RWPE2 (cell line): Measurements from ENCODE around the gene HOXA13.

ENCODE experiments used
- ATAC-seq: fragments of 200-7000 bp; cut with Tn5 transposase; 3 replicates; pipeline ENCODE4 v1.9.1; 2021; ENCODE audit warnings: low read depth
- DNase-seq: peaks from one replicate; pipeline ENCODE4 v3.0.0-alpha.2; 2020; ENCODE audit warnings: low spot score
- H3K27ac ChIP-seq: fragments of 450-650 bp; 2 replicates; pipeline ENCODE4 v1.5.1; 2017; ENCODE audit warnings: mild to moderate bottlenecking; ENCODE audit not compliant: poor library complexity, severe bottlenecking
- H3K27me3 ChIP-seq: fragments of 250-450 bp; sonication (Bioruptor Pico); 2 replicates; pipeline ENCODE4 v1.5.1; 2021; ENCODE audit warnings: mild to moderate bottlenecking, moderate library complexity; ENCODE audit not compliant: insufficient read depth, poor library complexity, severe bottlenecking
- H3K36me3 ChIP-seq: fragments of 250-450 bp; sonication (Bioruptor Pico); 2 replicates; pipeline ENCODE4 v1.5.1; 2020; ENCODE audit warnings: low read depth, mild to moderate bottlenecking, moderate library complexity
- H3K4me1 ChIP-seq: fragments of 250-450 bp; sonication (Bioruptor Pico); 2 replicates; pipeline ENCODE4 v1.5.1; 2021; ENCODE audit warnings: mild to moderate bottlenecking, moderate library complexity; ENCODE audit not compliant: insufficient read depth, poor library complexity, severe bottlenecking
- H3K4me3 ChIP-seq: fragments of 250-450 bp; sonication (Bioruptor Pico); 2 replicates; pipeline ENCODE4 v1.5.1; 2021; ENCODE audit warnings: mild to moderate bottlenecking, moderate library complexity; ENCODE audit not compliant: severe bottlenecking
- H3K9me3 ChIP-seq: fragments of 250-450 bp; sonication (Bioruptor Pico); 2 replicates; pipeline ENCODE4 v1.5.1; 2021; ENCODE audit warnings: mild to moderate bottlenecking, moderate library complexity; ENCODE audit not compliant: severe bottlenecking
- TF ChIP-seq, protein P1 (sequence below): fragments of 450-650 bp; IDR thresholded peaks from one replicate; pipeline ENCODE4 v1.5.1; 2017; ENCODE audit warnings: mild to moderate bottlenecking, moderate library complexity; ENCODE audit not compliant: poor library complexity, severe bottlenecking

HOXA13 gene

GRCh38 chr7:27173956-27174873 is 25.7 kb downstream of the HOXA13 start, which contains the start of gene HOXA10:
Gene HOXA10 (minus strand): TSS chr7:27174320. CDS start chr7:27174306, 14 bp downstream.
- TF ChIP-seq, protein P1, sequence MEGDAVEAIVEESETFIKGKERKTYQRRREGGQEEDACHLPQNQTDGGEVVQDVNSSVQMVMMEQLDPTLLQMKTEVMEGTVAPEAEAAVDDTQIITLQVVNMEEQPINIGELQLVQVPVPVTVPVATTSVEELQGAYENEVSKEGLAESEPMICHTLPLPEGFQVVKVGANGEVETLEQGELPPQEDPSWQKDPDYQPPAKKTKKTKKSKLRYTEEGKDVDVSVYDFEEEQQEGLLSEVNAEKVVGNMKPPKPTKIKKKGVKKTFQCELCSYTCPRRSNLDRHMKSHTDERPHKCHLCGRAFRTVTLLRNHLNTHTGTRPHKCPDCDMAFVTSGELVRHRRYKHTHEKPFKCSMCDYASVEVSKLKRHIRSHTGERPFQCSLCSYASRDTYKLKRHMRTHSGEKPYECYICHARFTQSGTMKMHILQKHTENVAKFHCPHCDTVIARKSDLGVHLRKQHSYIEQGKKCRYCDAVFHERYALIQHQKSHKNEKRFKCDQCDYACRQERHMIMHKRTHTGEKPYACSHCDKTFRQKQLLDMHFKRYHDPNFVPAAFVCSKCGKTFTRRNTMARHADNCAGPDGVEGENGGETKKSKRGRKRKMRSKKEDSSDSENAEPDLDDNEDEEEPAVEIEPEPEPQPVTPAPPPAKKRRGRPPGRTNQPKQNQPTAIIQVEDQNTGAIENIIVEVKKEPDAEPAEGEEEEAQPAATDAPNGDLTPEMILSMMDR = no peak
- peak; percentile 76 for DNase-seq

GRCh38 chr7:27173511-27173955 is 26.4 kb downstream of the HOXA13 start:
- peak; percentile 52 for DNase-seq
- H3K27me3 ChIP-seq = no peaks in the 10 kb centered on the region

More at GRCh38 chr7:27173956-27174873, 25.7 kb downstream of the HOXA13 start, which contains the start of gene HOXA10:
- Histone ChIP-seq H3K36me3 (peaks cover 6% of the 10 kb centered on the region; the same call in 1 of the 2 replicates), H3K27me3 (no peaks in the 10 kb centered on the region), H3K27ac (peak within 1 kb of the TSS; percentile 93), H3K4me3 (peak within 1 kb of the TSS; percentile 54), H3K4me1 (peaks cover 20% of the 10 kb centered on the region), H3K9me3 (no peaks in the 10 kb centered on the region)
- ATAC-seq = 0 out of 3 replicates have a peak, but pooled peaks have one; percentile 2

GRCh38 chr7:27172823-27173510 is 26.9 kb downstream of the HOXA13 start:
- Histone ChIP-seq H3K36me3 (peaks cover 6% of the 10 kb centered on the region; the same call in 1 of the 2 replicates), H3K4me1 (peaks cover 20% of the 10 kb centered on the region), H3K27ac (peak overlapping the region; percentile 93), H3K9me3 (no peaks in the 10 kb centered on the region), H3K4me3 (peak overlapping the region; percentile 54), H3K27me3 (no peaks in the 10 kb centered on the region)
- TF ChIP-seq, protein P1 = no peak
- DNase-seq (peak; percentile 65), ATAC-seq (no peak)

More at GRCh38 chr7:27173511-27173955, 26.4 kb downstream of the HOXA13 start:
- peak overlapping the region; percentile 93 for H3K27ac ChIP-seq
- ATAC-seq = no peak
- TF ChIP-seq, protein P1 = no peak
- H3K9me3 ChIP-seq = no peaks in the 10 kb centered on the region
- H3K4me3 ChIP-seq = peak overlapping the region; percentile 54
- peaks cover 6% of the 10 kb centered on the region; the same call in 1 of the 2 replicates for H3K36me3 ChIP-seq
- peaks cover 20% of the 10 kb centered on the region for H3K4me1 ChIP-seq

DNA sequence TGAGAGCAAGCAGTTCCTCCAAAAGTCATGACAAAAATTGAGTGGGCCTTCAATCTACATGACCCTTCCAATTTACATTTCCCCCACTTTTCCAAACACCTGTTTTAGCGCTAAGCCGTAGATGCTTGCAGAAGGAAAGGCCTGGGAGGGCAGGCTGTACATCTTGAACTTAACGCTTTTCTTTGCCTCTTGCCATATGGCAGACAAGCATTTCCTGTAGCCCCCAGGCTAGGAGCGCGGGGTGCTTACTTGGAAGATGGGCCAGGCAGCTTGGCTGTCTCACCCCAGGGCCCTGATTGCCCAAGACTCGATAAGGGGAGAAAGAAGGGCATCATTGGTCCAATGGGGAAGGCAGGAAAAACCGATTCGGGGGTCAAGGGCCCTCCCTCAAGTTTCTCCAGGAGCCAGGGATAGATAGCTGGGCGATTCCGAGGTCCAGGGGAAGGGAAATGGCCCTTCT is 27.5 kb downstream of the HOXA13 start:
- peaks cover 25% of the 10 kb centered on the region for H3K4me1 ChIP-seq
- no peaks in the 10 kb centered on the region for H3K9me3 ChIP-seq
- no peak for ATAC-seq
- H3K27me3 ChIP-seq = no peaks in the 10 kb centered on the region
- H3K27ac ChIP-seq = peak overlapping the region; percentile 93
- peaks cover 6% of the 10 kb centered on the region; the same call in 1 of the 2 replicates for H3K36me3 ChIP-seq
- TF ChIP-seq, protein P1 = no peak
- DNase-seq = peak; percentile 80
- H3K4me3 ChIP-seq = peak overlapping the region; percentile 54
